SK-N-SH (cell line): ENCODE measurements around the gene ELMO1. TPM values are rescaled to one million over a fixed set of nuclear protein-coding genes. Genes with fewer than 3 reads are reported as not detected.

Experiments used
- CTCF ChIA-PET: fragments of 300-600, 350-600 bp; formaldehyde crosslinking; extraction: SDS; loops from one replicate; lab custom pipeline; 2021; lab: Yijun Ruan, JAX
- POLR2A ChIA-PET: fragments of 350-600 bp; sonication (Branson Sonifier 250); formaldehyde crosslinking; extraction: SDS; loops from one replicate; lab custom pipeline; 2020; ENCODE audit warnings: antibody characterized with exemption, inconsistent platforms; lab: Yijun Ruan, JAX
- DNase-seq: peaks from one replicate; pipeline ENCODE4 v3.0.0; 2012
- H2AFZ ChIP-seq: fragments of 200-600 bp; sonication (generic); 2 replicates; pipeline ENCODE4 v1.8.1; 2016; ENCODE audit warnings: antibody characterized with exemption, mild to moderate bottlenecking, low read depth
- H3F3A ChIP-seq: fragments of 200-600 bp; sonication (generic); replicated peaks from 2 replicates; pipeline ENCODE3; 2016; ENCODE audit warnings: antibody characterized with exemption, mild to moderate bottlenecking; ENCODE audit not compliant: insufficient read depth
- H3K27ac ChIP-seq, 2 experiments: fragments of 200-500 bp in 1 of 2; fragments of 200-600 bp in 1 of 2; sonication (Bioruptor generic) in 1 of 2; sonication (generic), shearing (Covaris generic) in 1 of 2; 2 replicates each; pipeline versions ENCODE4 v1.5.1 to v1.6.1; 2014 to 2016; ENCODE audit warnings: low read depth in 2 of 2, inconsistent platforms in 1 of 2, low read length in 1 of 2, mild to moderate bottlenecking in 1 of 2, mixed read lengths in 1 of 2
- H3K27me3 ChIP-seq: fragments of 200-600 bp; sonication (generic), shearing (Covaris generic); 2 replicates; pipeline ENCODE4 v1.6.1; 2016; ENCODE audit warnings: mixed run types; ENCODE audit not compliant: insufficient read depth
- H3K36me3 ChIP-seq, 2 experiments: fragments of 200-500 bp in 1 of 2; fragments of 200-600 bp in 1 of 2; sonication (Bioruptor generic) in 1 of 2; sonication (generic) in 1 of 2; replicated peaks in 1 of 2; 2 replicates each; pipeline versions ENCODE3 to v1.5.1; 2014 to 2016; ENCODE audit warnings: low read length in 1 of 2, mild to moderate bottlenecking in 1 of 2; ENCODE audit not compliant: insufficient read depth in 2 of 2, control insufficient read depth in 1 of 2
- H3K4me1 ChIP-seq, 2 experiments: fragments of 200-500 bp in 1 of 2; fragments of 200-600 bp in 1 of 2; sonication (Bioruptor generic) in 1 of 2; sonication (generic), shearing (Covaris generic) in 1 of 2; 2 replicates each; pipeline versions ENCODE4 v1.5.1 to v1.6.1; 2014 to 2016; ENCODE audit warnings: low read depth in 1 of 2, low read length in 1 of 2, mixed run types in 1 of 2; ENCODE audit not compliant: insufficient read depth in 2 of 2, control insufficient read depth in 1 of 2
- H3K4me2 ChIP-seq: fragments of 200-600 bp; sonication (generic), shearing (Covaris generic); 2 replicates; pipeline ENCODE4 v1.6.1; 2017; ENCODE audit warnings: mixed run types
- H3K4me3 ChIP-seq, 2 experiments: fragments of 200-500 bp in 1 of 2; fragments of 200-600 bp in 1 of 2; sonication (Bioruptor generic) in 1 of 2; sonication (generic), shearing (Covaris generic) in 1 of 2; 2 replicates each; pipeline versions ENCODE4 v1.5.1 to v1.8.1; 2014 to 2016; ENCODE audit warnings: low read depth in 2 of 2, inconsistent platforms in 1 of 2, low read length in 1 of 2, mild to moderate bottlenecking in 1 of 2, mixed read lengths in 1 of 2, moderate library complexity in 1 of 2
- H3K79me2 ChIP-seq: fragments of 200-600 bp; sonication (generic); 2 replicates; pipeline ENCODE4 v1.8.1; 2017; ENCODE audit warnings: mild to moderate bottlenecking; ENCODE audit not compliant: insufficient read depth
- H3K9ac ChIP-seq: fragments of 200-600 bp; sonication (generic); 2 replicates; pipeline ENCODE4 v1.6.1; 2017; ENCODE audit warnings: mixed run types
- H3K9me2 ChIP-seq: fragments of 200-600 bp; sonication (generic); 2 replicates; pipeline ENCODE4 v1.6.1; 2017; ENCODE audit warnings: mixed run types
- H3K9me3 ChIP-seq: fragments of 200-600 bp; sonication (generic); 2 replicates; pipeline ENCODE4 v1.6.1; 2017; ENCODE audit warnings: mixed run types, mild to moderate bottlenecking, moderate library complexity
- H4K20me1 ChIP-seq: fragments of 200-600 bp; sonication (generic); 2 replicates; pipeline ENCODE4 v1.6.1; 2017; ENCODE audit warnings: mild to moderate bottlenecking, mixed run types; ENCODE audit not compliant: insufficient read depth
- EP300 ChIP-seq, 2 experiments: IDR thresholded peaks; 2 replicates each; pipeline versions ENCODE4 v1.4.0 to v1.6.1; 2012; ENCODE audit warnings: borderline replicate concordance in 1 of 2, low read depth in 1 of 2, low read length in 1 of 2
- FOXJ3 ChIP-seq: sonication (generic); formaldehyde crosslinking; IDR thresholded peaks from 2 replicates; pipeline ENCODE4 v1.5.1; 2020; ENCODE audit warnings: mild to moderate bottlenecking, missing genetic modification reagents
- NFIC ChIP-seq: IDR thresholded peaks from 2 replicates; pipeline ENCODE4 v1.4.0; 2012; ENCODE audit warnings: borderline replicate concordance
- NRF1 ChIP-seq: IDR thresholded peaks from 2 replicates; pipeline ENCODE4 v1.6.1; 2012; ENCODE audit warnings: low read depth, mild to moderate bottlenecking, low read length
- POLR2AphosphoS5 ChIP-seq: IDR thresholded peaks from 2 replicates; pipeline ENCODE4 v1.6.1; 2012; ENCODE audit warnings: low read depth, low read length
- RAD21 ChIP-seq: IDR thresholded peaks from 2 replicates; pipeline ENCODE4 v1.6.1; 2012; ENCODE audit warnings: mild to moderate bottlenecking, low read length
- RCOR1 ChIP-seq: fragments of 150-350 bp; IDR thresholded peaks from 2 replicates; pipeline ENCODE4 v1.6.1; 2017; ENCODE audit warnings: antibody characterized with exemption, low read length
- REST ChIP-seq: IDR thresholded peaks from 2 replicates; pipeline ENCODE4 v1.6.1; 2012; ENCODE audit warnings: mild to moderate bottlenecking, low read depth, low read length, moderate library complexity
- RFX5 ChIP-seq: IDR thresholded peaks from 2 replicates; pipeline ENCODE4 v1.6.1; 2012; ENCODE audit warnings: mild to moderate bottlenecking, improper control_type of control experiment, low read length
- SIN3A ChIP-seq: IDR thresholded peaks from 2 replicates; pipeline ENCODE4 v1.6.1; 2012; ENCODE audit warnings: low read depth, mild to moderate bottlenecking, low read length, moderate library complexity, borderline replicate concordance
- SMC3 ChIP-seq: IDR thresholded peaks from 2 replicates; pipeline ENCODE4 v1.6.1; 2012; ENCODE audit warnings: low read depth, low read length, improper control_type of control experiment
- TAF1 ChIP-seq: IDR thresholded peaks from 2 replicates; pipeline ENCODE4 v1.6.1; 2012; ENCODE audit warnings: low read depth, mild to moderate bottlenecking, low read length, moderate library complexity, borderline replicate concordance
- TCF12 ChIP-seq: IDR thresholded peaks from 2 replicates; pipeline ENCODE4 v1.4.0; 2012
- TEAD4 ChIP-seq: IDR thresholded peaks from 2 replicates; pipeline ENCODE4 v1.4.0; 2012; ENCODE audit warnings: mild to moderate bottlenecking, borderline replicate concordance; ENCODE audit not compliant: insufficient read depth
- USF2 ChIP-seq: fragments of 150-350 bp; IDR thresholded peaks from 2 replicates; pipeline ENCODE4 v1.6.1; 2017; ENCODE audit warnings: antibody characterized with exemption, low read length, low read depth, borderline replicate concordance
- WGBS: methylation state at CpG from one replicate; pipeline ENCODE4 v1.1.6; 2017; ENCODE audit warnings: low lambda C conversion rate; 5-methylcytosine and 5-hydroxymethylcytosine counted together
- polyA plus RNA-seq, 3 experiments: library from polyadenylated mRNA; depleted of rRNA; stranded (reverse); fragments of >200 nt; gene quantifications; 2 replicates each; pipeline ENCODE4 v1.2.3, GENCODE V29; 2012
- TF ChIP-seq, protein P1 (sequence below): IDR thresholded peaks from 2 replicates; pipeline ENCODE4 v1.4.0; 2012; ENCODE audit warnings: low read depth

The ELMO1 gene
- polyA plus RNA-seq, 1 of the 3 experiments (the other 2 are of a cell fraction): 0.64 TPM

GRCh38 chr7:37109843-37110242 lies 338.8 kb downstream of the ELMO1 start:
- no peaks in the 10 kb centered on the region for H3K27me3 ChIP-seq
- POLR2A ChIA-PET: no interaction called here

DNA sequence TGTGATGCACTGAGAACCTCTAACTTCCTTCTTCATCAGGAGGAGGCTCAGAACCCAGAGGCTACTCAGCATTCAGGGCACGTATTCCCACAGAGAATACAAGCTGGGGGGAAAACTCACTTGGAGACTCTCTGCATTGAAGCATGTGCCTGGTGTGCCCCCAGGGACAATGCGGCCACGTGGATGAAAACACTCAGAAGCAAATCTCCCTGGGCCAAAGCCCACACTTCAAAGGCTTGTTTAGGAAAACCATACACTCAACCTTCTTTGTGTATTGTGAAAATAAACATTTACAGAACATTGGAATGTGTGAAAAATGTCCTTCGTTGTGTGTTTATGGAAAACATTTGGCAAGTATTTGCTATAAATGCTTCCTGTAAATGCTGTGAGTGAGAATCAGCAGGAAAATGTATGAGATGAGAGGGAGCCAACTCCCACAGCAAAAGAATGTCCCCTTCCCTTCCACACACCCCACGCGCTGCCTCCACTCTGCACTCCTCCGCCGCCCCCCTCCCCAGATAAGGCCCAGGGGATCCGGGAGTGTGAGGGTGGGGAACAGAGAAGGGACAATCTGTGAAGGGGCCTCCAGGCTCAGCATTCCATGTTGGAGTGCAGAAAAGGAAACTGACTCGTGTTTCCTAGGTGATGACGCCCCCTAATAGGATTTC lies 339.5 kb downstream of the ELMO1 start:
- Histone ChIP-seq H3K9me3 (no peaks in the 10 kb centered on the region), H3K27me3 (no peaks in the 10 kb centered on the region), H2AFZ (no peak overlapping the region), H3F3A (no peaks in the 10 kb centered on the region), H3K36me3 (no peaks in the 10 kb centered on the region), H3K4me3 (no peak overlapping the region), H3K27ac (no peak overlapping the region), H4K20me1 (no peaks in the 10 kb centered on the region), H3K4me1 (peaks cover 0 to 12% of the 10 kb centered on the region in 2 experiments; a peak in 2 of 4 replicates), H3K4me2 (no peak overlapping the region), H3K9me2 (no peaks in the 10 kb centered on the region), H3K9ac (no peak overlapping the region), H3K79me2 (no peaks in the 10 kb centered on the region)
- ChIA-PET CTCF (interaction anchor here (0.8 to 0.9 kb wide), 2 partner anchors 22 to 122 kb away, joined by 3 read pairs; no protein-coding TSS in a partner anchor), POLR2A (no interaction called here)
- no peak for DNase-seq
- 55% methylated on average over 11 of the region's 11 CpGs for WGBS
- TF ChIP-seq FOXJ3 (CRISPR knock-in tag): no peak
- no peak for TF ChIP-seq TAF1
- TF ChIP-seq RCOR1: no peak
- TF ChIP-seq, protein P1, sequence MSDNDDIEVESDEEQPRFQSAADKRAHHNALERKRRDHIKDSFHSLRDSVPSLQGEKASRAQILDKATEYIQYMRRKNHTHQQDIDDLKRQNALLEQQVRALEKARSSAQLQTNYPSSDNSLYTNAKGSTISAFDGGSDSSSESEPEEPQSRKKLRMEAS: no peak
- no peak for TF ChIP-seq REST
- no peak for TF ChIP-seq TEAD4
- no peak for TF ChIP-seq POLR2AphosphoS5
- no peak for TF ChIP-seq RAD21
- TF ChIP-seq RFX5: no peak
- TF ChIP-seq NRF1: no peak
- TF ChIP-seq SIN3A: no peak
- no peak for TF ChIP-seq USF2
- TF ChIP-seq SMC3: no peak
- TF ChIP-seq EP300 (IDR thresholded peaks at IDR 0.05; ENCODE audit: borderline replicate concordance in 1 of 2, low read depth in 1 of 2, low read length in 1 of 2): no peak
- TF ChIP-seq TCF12: no peak
- TF ChIP-seq NFIC: no peak

More at GRCh38 chr7:37109843-37110242, 338.8 kb downstream of the ELMO1 start:
- DNase-seq: peak; percentile 41
- no peak overlapping the region for H3K4me3 ChIP-seq
- H3K36me3 ChIP-seq: no peaks in the 10 kb centered on the region
- no peaks in the 10 kb centered on the region for H3K9me2 ChIP-seq
- no peaks in the 10 kb centered on the region for H3K79me2 ChIP-seq
- no peak overlapping the region for H3K4me2 ChIP-seq
- no peaks in the 10 kb centered on the region for H3K9me3 ChIP-seq
- no peak overlapping the region for H3K9ac ChIP-seq
- peaks cover 0 to 9% of the 10 kb centered on the region in 2 experiments; a peak in 2 of 4 replicates for H3K4me1 ChIP-seq
- CTCF ChIA-PET: interaction anchor here (0.8 to 2.0 kb wide), 3 partner anchors 23 to 123 kb away, joined by 3 to 7 read pairs (median 3); no protein-coding TSS in a partner anchor
- no peaks in the 10 kb centered on the region for H4K20me1 ChIP-seq
- H3K27ac ChIP-seq: no peak overlapping the region
- no peak overlapping the region for H2AFZ ChIP-seq
- TF ChIP-seq FOXJ3 (CRISPR knock-in tag) (no peak), USF2 (no peak), TAF1 (no peak)
- H3F3A ChIP-seq: no peaks in the 10 kb centered on the region
- 31% methylated on average over 5 of the region's 5 CpGs for WGBS
